ENCODE data around the gene ZYX. TPM values are rescaled to one million over a fixed set of nuclear protein-coding genes. Genes with fewer than 3 reads are reported as not detected.
A peak's percentile ranks its signal among the peaks of the same experiment; 100 is the strongest.

The ZYX gene
- polyA plus RNA-seq, 2 of the 4 experiments (the other 2 are of a cell fraction) = 13.3 to 109 TPM

DNA sequence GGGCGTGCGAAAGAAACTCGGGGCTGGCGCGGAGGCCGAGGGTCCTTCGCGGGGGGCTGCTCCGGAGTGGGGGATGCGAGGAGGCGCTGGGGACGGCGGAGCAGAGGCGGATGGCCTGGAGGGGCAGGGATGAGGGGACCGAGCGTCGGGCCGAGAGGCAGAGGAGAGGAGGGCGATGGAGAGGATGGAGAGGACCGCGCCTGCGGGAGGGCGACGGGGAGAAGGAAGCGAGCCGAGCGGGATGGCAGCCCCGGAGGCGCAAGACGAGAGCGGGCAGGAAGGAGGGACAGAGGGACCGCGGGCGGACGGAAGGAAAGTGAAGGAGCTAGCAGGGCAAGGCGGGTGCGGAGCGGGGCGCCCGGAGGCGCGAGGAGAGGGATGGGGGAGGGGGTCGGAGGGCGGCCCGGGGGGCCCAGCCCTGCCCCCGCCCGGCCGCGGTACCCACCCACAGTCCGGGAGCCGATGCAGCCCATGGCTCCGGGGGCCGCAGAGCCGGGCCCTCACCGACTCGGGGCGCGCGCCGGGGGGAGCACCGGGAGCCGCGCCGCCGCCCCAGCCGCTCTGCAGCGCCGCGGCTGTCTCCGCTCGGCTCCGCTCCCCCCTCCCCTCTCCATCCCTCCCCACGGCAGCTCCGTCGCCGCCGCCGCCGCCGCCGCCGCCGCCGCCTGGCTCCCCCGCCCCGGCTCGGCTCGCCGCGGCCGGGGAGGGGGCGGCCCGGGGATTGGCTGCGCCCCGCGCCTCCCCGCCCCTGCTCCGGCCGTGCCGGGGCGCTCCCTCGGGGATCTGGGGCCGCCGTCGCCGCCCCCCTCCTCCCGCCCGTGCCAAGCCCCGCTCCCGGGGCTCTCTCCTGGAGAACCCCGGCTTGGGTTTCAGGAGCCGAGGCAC is 18.8 kb upstream of the ZYX start, which contains the start of gene FAM131B:
Gene FAM131B (minus strand): TSS at position 583 of the 885 bp plus-strand sequence. CDS start 110 bp downstream, at position 473.
- no peak for TF ChIP-seq POLR2AphosphoS2 (conservative IDR thresholded peaks at IDR 0.05; ENCODE audit: low read length)
- TF ChIP-seq TP53 (CRISPR knock-in tag; IDR thresholded peaks at IDR 0.05) = no peak
- no peak for TF ChIP-seq CBX8 (IDR thresholded peaks at IDR 0.05)
- peaks cover 5% of the 10 kb centered on the region; the same call in 1 of the 3 replicates for H3K4me1 ChIP-seq
- WGBS (ENCODE audit: missing lambda C conversion rate) = 3% methylated on average over 25 of the region's 112 CpGs
- FAIRE-seq (no peak), DNase-seq (ENCODE audit: low read depth in 1 of 2, low spot score in 1 of 2) (no peak), ATAC-seq (peak; percentile 57 to 68)
- H3K4me2 ChIP-seq = peak within 1 kb of the TSS; percentile 94
- no peaks in the 10 kb centered on the region for H3K9me3 ChIP-seq
- CTCF ChIA-PET = interaction anchor here (1.0 kb wide), 1 partner anchor 18 kb away, joined by 4 read pairs; no protein-coding TSS in a partner anchor
- H3K27ac ChIP-seq = peak within 1 kb of the TSS; percentile 18 to 85; a peak in 5 of 6 replicates
- H3K4me3 ChIP-seq = peak within 1 kb of the TSS; percentile 54
- POLR2A ChIA-PET = no interaction called here

- Histone ChIP-seq H3K4me2 (peak overlapping the region; percentile 94), H3K9me3 (no peaks in the 10 kb centered on the region), H3K27ac (peak overlapping the region; percentile 18 to 85; a peak in 4 of 6 replicates), H3K4me1 (peaks cover 12% of the 10 kb centered on the region), H3K4me3 (peak overlapping the region; percentile 54)
- ATAC-seq (no peak), DNase-seq (ENCODE audit: low read depth in 1 of 2, low spot score in 1 of 2) (no peak), FAIRE-seq (no peak)
- ChIA-PET POLR2A (no interaction called here), CTCF (interaction anchor here (1.0 kb wide), 1 partner anchor 17 kb away, joined by 4 read pairs; no protein-coding TSS in a partner anchor)
- TF ChIP-seq TP53 (CRISPR knock-in tag; IDR thresholded peaks at IDR 0.05) (no peak), CHD4 (IDR thresholded peaks at IDR 0.05; ENCODE audit: borderline replicate concordance) (no peak), EHMT2 (IDR thresholded peaks at IDR 0.05; ENCODE audit: low read depth) (no peak), FOSB (CRISPR knock-in tag; IDR thresholded peaks at IDR 0.05) (no peak), MAZ (IDR thresholded peaks at IDR 0.05; ENCODE audit: borderline replicate concordance, low read depth, low read length) (no peak), POLR2AphosphoS2 (conservative IDR thresholded peaks at IDR 0.05; ENCODE audit: low read length) (no peak), JUNB (IDR thresholded peaks at IDR 0.05) (no peak), PBX3 (IDR thresholded peaks at IDR 0.05) (no peak), HDAC2 (IDR thresholded peaks at IDR 0.05) (no peak), FOXS1 (CRISPR knock-in tag; IDR thresholded peaks at IDR 0.05) (no peak)
- TF ChIP-seq, protein P1, sequence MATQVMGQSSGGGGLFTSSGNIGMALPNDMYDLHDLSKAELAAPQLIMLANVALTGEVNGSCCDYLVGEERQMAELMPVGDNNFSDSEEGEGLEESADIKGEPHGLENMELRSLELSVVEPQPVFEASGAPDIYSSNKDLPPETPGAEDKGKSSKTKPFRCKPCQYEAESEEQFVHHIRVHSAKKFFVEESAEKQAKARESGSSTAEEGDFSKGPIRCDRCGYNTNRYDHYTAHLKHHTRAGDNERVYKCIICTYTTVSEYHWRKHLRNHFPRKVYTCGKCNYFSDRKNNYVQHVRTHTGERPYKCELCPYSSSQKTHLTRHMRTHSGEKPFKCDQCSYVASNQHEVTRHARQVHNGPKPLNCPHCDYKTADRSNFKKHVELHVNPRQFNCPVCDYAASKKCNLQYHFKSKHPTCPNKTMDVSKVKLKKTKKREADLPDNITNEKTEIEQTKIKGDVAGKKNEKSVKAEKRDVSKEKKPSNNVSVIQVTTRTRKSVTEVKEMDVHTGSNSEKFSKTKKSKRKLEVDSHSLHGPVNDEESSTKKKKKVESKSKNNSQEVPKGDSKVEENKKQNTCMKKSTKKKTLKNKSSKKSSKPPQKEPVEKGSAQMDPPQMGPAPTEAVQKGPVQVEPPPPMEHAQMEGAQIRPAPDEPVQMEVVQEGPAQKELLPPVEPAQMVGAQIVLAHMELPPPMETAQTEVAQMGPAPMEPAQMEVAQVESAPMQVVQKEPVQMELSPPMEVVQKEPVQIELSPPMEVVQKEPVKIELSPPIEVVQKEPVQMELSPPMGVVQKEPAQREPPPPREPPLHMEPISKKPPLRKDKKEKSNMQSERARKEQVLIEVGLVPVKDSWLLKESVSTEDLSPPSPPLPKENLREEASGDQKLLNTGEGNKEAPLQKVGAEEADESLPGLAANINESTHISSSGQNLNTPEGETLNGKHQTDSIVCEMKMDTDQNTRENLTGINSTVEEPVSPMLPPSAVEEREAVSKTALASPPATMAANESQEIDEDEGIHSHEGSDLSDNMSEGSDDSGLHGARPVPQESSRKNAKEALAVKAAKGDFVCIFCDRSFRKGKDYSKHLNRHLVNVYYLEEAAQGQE (IDR thresholded peaks at IDR 0.05) = no peak
- TF ChIP-seq, protein P2, sequence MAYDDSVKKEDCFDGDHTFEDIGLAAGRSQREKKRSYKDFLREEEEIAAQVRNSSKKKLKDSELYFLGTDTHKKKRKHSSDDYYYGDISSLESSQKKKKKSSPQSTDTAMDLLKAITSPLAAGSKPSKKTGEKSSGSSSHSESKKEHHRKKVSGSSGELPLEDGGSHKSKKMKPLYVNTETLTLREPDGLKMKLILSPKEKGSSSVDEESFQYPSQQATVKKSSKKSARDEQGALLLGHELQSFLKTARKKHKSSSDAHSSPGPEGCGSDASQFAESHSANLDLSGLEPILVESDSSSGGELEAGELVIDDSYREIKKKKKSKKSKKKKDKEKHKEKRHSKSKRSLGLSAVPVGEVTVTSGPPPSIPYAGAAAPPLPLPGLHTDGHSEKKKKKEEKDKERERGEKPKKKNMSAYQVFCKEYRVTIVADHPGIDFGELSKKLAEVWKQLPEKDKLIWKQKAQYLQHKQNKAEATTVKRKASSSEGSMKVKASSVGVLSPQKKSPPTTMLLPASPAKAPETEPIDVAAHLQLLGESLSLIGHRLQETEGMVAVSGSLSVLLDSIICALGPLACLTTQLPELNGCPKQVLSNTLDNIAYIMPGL (CRISPR knock-in tag; IDR thresholded peaks at IDR 0.05; ENCODE audit: borderline replicate concordance) = no peak
- TF ChIP-seq, protein P3, sequence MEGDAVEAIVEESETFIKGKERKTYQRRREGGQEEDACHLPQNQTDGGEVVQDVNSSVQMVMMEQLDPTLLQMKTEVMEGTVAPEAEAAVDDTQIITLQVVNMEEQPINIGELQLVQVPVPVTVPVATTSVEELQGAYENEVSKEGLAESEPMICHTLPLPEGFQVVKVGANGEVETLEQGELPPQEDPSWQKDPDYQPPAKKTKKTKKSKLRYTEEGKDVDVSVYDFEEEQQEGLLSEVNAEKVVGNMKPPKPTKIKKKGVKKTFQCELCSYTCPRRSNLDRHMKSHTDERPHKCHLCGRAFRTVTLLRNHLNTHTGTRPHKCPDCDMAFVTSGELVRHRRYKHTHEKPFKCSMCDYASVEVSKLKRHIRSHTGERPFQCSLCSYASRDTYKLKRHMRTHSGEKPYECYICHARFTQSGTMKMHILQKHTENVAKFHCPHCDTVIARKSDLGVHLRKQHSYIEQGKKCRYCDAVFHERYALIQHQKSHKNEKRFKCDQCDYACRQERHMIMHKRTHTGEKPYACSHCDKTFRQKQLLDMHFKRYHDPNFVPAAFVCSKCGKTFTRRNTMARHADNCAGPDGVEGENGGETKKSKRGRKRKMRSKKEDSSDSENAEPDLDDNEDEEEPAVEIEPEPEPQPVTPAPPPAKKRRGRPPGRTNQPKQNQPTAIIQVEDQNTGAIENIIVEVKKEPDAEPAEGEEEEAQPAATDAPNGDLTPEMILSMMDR (IDR thresholded peaks at IDR 0.05) = no peak
- 79% methylated on average over 17 of the region's 19 CpGs for WGBS (ENCODE audit: missing lambda C conversion rate)
Observed at GRCh38 chr7:143363016-143363937, 17.9 kb upstream of the ZYX start.
